ENCODE data around the gene KCTD16. TPM values are rescaled to one million over a fixed set of nuclear protein-coding genes. Genes with fewer than 3 reads are reported as not detected.
A peak's percentile ranks its signal among the peaks of the same experiment; 100 is the strongest.

Gene KCTD16
- total RNA-seq, 2 donors from 2014 or later = 3.4 to 4.3 TPM

DNA sequence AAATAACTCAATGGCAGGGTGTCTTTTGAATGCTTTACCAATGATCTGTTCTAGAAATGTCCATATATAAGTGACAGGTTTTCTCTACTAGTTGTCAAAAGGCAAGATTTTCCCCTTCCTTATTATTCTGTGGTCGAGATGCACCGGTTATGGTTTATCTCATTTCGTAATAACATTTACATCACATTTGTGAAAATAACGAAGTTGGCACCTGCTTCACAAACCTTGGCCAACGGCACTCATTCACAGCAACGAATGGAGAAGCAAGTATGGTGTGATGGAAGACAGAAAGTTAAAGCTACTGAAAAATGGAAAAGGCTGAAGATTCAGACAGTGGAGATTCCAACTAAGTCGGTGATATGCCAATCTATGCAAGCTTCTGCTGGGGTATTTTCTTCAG, 235.8 kb downstream of the KCTD16 start:
- Histone ChIP-seq H3K36me3 (replicated peaks in 1 of 2; ENCODE audit: insufficient read depth in 1 of 2, low read depth in 2 of 2) (no peaks in the 10 kb centered on the region), H3K27ac (peak overlapping the region in 1 of 4 donors; percentile 30), H3K27me3 (no peaks in the 10 kb centered on the region), H3K4me1 (peaks cover 11% of the 10 kb centered on the region), H3K9me3 (no peaks in the 10 kb centered on the region), H3K4me3 (no peak overlapping the region)
- intact Hi-C loops (cut with DNase I) = no loop called here
- WGBS, 2 donors = 63 to 80% methylated on average over 7 of the region's 7 CpGs
- DNase-seq (no peak), ATAC-seq (no peak)
- no peak for TF ChIP-seq POLR2A (IDR thresholded peaks at IDR 0.05)
- TF ChIP-seq, protein P1, sequence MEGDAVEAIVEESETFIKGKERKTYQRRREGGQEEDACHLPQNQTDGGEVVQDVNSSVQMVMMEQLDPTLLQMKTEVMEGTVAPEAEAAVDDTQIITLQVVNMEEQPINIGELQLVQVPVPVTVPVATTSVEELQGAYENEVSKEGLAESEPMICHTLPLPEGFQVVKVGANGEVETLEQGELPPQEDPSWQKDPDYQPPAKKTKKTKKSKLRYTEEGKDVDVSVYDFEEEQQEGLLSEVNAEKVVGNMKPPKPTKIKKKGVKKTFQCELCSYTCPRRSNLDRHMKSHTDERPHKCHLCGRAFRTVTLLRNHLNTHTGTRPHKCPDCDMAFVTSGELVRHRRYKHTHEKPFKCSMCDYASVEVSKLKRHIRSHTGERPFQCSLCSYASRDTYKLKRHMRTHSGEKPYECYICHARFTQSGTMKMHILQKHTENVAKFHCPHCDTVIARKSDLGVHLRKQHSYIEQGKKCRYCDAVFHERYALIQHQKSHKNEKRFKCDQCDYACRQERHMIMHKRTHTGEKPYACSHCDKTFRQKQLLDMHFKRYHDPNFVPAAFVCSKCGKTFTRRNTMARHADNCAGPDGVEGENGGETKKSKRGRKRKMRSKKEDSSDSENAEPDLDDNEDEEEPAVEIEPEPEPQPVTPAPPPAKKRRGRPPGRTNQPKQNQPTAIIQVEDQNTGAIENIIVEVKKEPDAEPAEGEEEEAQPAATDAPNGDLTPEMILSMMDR (IDR thresholded peaks at IDR 0.05) = no peak

DNA sequence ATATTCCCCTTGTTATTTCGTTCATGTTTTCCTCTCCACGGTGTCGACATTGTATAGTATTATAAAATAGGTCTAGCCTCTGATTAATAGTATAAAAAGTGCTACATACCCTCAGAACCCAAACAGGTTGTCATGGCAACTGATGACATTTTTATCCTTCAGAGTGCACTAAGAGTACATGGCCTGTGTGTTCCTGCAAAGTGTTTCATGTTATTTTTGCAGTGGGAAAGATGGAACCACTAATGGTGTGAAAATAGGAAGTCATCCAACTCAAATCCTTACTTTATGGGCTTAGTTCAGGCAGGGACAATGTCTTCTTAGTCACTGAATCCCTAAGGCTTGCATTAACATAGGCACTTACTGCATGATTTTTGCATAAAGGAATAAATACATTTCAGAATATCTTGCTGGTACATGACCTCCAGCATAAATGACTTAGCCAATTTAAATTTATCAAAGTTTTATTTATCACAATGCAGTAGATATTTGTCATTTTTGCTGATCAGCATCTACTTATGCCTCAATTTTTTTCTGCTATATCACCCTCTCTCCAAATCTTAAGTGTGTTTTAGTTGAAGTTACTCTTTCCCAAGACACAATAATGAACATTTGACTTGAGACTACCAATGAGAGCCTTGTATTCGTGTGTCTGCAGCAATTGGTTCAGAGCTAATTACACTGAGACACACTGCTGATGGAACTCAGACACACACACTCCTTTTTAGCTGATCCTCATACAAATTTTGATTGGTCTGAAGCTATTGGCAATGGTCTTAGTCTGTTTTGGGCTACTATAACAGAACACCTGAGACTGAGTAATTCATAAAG, 243.7 kb downstream of the KCTD16 start:
- H3K4me3 ChIP-seq = no peak overlapping the region
- no peak overlapping the region for H3K27ac ChIP-seq
- H3K36me3 ChIP-seq (replicated peaks in 1 of 2; ENCODE audit: insufficient read depth in 1 of 2, low read depth in 2 of 2) = no peaks in the 10 kb centered on the region
- H3K9me3 ChIP-seq = no peaks in the 10 kb centered on the region
- H3K4me1 ChIP-seq = no peaks in the 10 kb centered on the region
- no peaks in the 10 kb centered on the region for H3K27me3 ChIP-seq
- ATAC-seq = no peak
- TF ChIP-seq POLR2A (IDR thresholded peaks at IDR 0.05) = no peak
- WGBS, 2 donors = 90 to 91% methylated on average over 4 of the region's 4 CpGs
- intact Hi-C loops (cut with DNase I) = no loop called here
- DNase-seq = no peak

DNA sequence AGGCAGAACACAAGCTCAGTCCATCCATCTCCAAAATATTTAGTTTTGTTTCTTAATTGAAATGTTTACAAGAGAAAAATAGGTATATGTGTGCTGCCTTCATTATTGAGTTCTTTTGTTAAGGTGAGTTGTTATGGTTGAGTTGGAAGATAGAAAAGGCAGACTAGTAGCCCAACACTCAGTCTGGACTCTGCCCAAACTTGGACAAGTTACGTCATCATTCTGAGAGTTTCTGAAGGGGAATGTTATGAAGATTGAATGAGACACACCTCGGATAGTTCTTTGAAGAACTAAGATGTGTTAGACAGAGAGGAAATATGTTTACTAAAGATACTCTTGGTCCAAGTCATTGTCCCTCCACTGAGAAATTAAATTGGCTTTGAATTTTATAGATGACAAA, 245.5 kb downstream of the KCTD16 start:
- DNase-seq = no peak
- Histone ChIP-seq H3K4me3 (no peak overlapping the region), H3K4me1 (peaks cover 2% of the 10 kb centered on the region), H3K27me3 (no peaks in the 10 kb centered on the region), H3K9me3 (no peaks in the 10 kb centered on the region), H3K27ac (no peak overlapping the region), H3K36me3 (replicated peaks in 1 of 2; ENCODE audit: insufficient read depth in 1 of 2, low read depth in 2 of 2) (no peaks in the 10 kb centered on the region)
- ATAC-seq = no peak
- intact Hi-C loops (cut with DNase I) = no loop called here
- TF ChIP-seq POLR2A (IDR thresholded peaks at IDR 0.05) = no peak
- TF ChIP-seq, protein P1 (IDR thresholded peaks at IDR 0.05) = no peak
- 76 to 81% methylated on average over 2 of the region's 2 CpGs for WGBS, 2 donors

DNA sequence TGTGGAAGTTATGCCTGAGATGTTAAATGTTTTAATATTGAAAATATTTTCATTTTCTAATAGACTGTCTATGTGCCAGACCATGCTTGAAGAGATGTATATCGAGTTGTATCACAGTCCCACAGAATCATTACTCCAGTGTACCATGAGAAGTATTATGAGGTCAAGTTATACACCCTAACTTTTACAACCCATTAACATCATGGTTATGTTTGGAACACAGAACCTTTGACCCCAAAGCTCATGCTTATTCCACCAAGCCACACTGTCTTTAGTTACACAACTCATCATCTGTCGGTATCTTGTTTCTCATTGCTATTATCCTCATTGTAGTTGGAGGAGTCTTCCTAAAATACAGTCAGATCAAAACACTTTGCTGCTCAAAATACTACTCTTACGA, 248.0 kb downstream of the KCTD16 start:
- Histone ChIP-seq H3K36me3 (replicated peaks in 1 of 2; ENCODE audit: insufficient read depth in 1 of 2, low read depth in 2 of 2) (no peaks in the 10 kb centered on the region), H3K4me1 (peaks cover 15% of the 10 kb centered on the region), H3K27me3 (no peaks in the 10 kb centered on the region), H3K27ac (no peak overlapping the region), H3K4me3 (no peak overlapping the region), H3K9me3 (no peaks in the 10 kb centered on the region)
- no peak for TF ChIP-seq POLR2A (IDR thresholded peaks at IDR 0.05)
- TF ChIP-seq, protein P1 (IDR thresholded peaks at IDR 0.05) = no peak
- ATAC-seq = no peak
- DNase-seq = no peak
- 92 to 98% methylated on average over 3 of the region's 3 CpGs for WGBS, 2 donors
- intact Hi-C loops (cut with DNase I) = no loop called here

DNA sequence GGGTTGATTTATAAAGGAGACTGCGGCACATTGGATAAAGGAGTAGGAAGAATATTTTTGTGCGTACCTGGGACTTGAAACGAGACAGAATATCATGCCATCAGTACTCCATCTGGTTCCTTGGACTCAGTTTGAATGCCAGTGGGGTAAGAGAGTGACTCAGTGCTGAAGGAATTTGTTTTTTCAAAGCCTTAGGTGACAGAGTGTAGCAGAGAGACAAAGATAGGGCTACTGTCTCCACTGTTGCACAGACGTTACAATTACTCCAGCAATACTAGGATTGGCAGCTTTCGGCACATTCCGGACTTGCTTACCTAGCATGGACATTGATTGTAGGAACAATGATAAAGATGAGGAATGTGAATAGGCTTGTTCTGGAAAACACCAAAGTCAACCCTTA, 250.7 kb downstream of the KCTD16 start:
- H3K27me3 ChIP-seq = no peaks in the 10 kb centered on the region
- H3K4me3 ChIP-seq = no peak overlapping the region
- no peak for TF ChIP-seq POLR2A (IDR thresholded peaks at IDR 0.05)
- TF ChIP-seq, protein P1 (IDR thresholded peaks at IDR 0.05) = no peak
- H3K27ac ChIP-seq = peak overlapping the region in 3 of 4 donors; percentile 12 to 21 (median 13)
- no peaks in the 10 kb centered on the region for H3K9me3 ChIP-seq
- ATAC-seq (peak; percentile 83), DNase-seq (peak in 2 of 4 donors; percentile 13 to 22)
- peaks cover 15% of the 10 kb centered on the region for H3K4me1 ChIP-seq
- H3K36me3 ChIP-seq (replicated peaks in 1 of 2; ENCODE audit: insufficient read depth in 1 of 2, low read depth in 2 of 2) = no peaks in the 10 kb centered on the region
- 34 to 39% methylated on average over 6 of the region's 6 CpGs for WGBS, 2 donors
- intact Hi-C loops (cut with DNase I) = no loop called here

All from body of pancreas (tissue), 4 donors.